Activated CD4-positive, alpha-beta T cell treated with anti-CD3 and anti-CD28 coated beads, Interleukin-2, amount 10 ng/mL, durations not matched to agents 7 days and 5 days (primary cell): ENCODE results near the gene NPR2. TPM values are rescaled to one million over a fixed set of nuclear protein-coding genes. Genes with fewer than 3 reads are reported as not detected.

Source experiments
- CTCF ChIA-PET: fragments of 350-600 bp; sonication (Branson Sonifier 250); formaldehyde crosslinking; loops from one replicate; lab custom pipeline; 2021; ENCODE audit warnings: antibody characterized with exemption; lab: Charles Lee
- POLR2A ChIA-PET: fragments of 350-600 bp; sonication (Branson Sonifier 250); formaldehyde crosslinking; loops from one replicate; lab custom pipeline; 2021; ENCODE audit warnings: antibody characterized with exemption; lab: Charles Lee
- DNase-seq: peaks from one replicate; pipeline ENCODE4 v3.0.0-alpha.2; 2020
- H3K27ac Mint-ChIP-seq: one replicate; pipeline ENCODE4 v1.8.0; 2021; ENCODE audit warnings: mild to moderate bottlenecking, moderate library complexity, mixed read lengths
- H3K27me3 Mint-ChIP-seq: one replicate; pipeline ENCODE4 v1.8.0; 2021; ENCODE audit warnings: mixed read lengths
- H3K36me3 Mint-ChIP-seq: one replicate; pipeline ENCODE4 v1.8.0; 2021; ENCODE audit warnings: low read depth, mixed read lengths
- H3K4me1 Mint-ChIP-seq: one replicate; pipeline ENCODE4 v1.8.0; 2021; ENCODE audit warnings: mixed read lengths
- H3K4me3 Mint-ChIP-seq: one replicate; pipeline ENCODE4 v1.8.0; 2021; ENCODE audit warnings: mild to moderate bottlenecking, moderate library complexity, mixed read lengths
- H3K9me3 Mint-ChIP-seq: one replicate; pipeline ENCODE4 v1.8.0; 2021; ENCODE audit warnings: mixed read lengths
- total RNA-seq, 2 experiments: library from RNA; stranded (reverse); gene quantifications; one replicate each; pipeline ENCODE4 v1.2.3, GENCODE V29; 2021

Gene NPR2
- total RNA-seq, 2 experiments from 2014 or later, result 8.7 to 11.7 TPM

DNA sequence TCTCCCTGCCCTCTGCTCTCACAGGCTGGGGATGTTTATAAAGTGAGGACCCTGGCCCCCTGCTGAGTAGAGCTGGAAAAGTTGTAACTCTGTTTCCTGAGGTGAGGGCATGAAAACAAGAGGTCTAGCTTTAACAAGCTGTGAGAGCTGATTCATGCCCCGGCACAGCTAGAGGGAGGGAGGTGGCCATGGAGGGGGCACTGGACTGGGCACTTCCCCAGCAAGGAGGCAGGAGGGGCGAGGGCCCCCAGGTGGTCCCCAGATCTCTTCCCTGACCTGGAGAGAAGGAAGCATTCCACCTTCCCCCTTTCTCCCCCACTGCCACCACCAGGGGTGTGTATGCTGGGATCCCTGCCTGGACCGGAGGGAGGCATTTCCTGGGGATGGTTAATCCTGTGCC lies 37.1 kb upstream of the NPR2 start, which contains the start of gene MSMP:
Gene MSMP, minus strand, starts transcription at position 13 of the 400 bp plus-strand sequence. CDS start 147 bp downstream, outside the sequence.
- Mint-ChIP-seq H3K27ac (peak within 1 kb of the TSS; percentile 52), H3K4me3 (no peak within 1 kb of the TSS), H3K36me3 (peaks cover 22% of the 10 kb centered on the region), H3K4me1 (peaks cover 52% of the 10 kb centered on the region), H3K9me3 (no peaks in the 10 kb centered on the region), H3K27me3 (no peaks in the 10 kb centered on the region)
- ChIA-PET POLR2A (no interaction called here), CTCF (interaction anchor here (1.6 to 4.2 kb wide), 4 partner anchors 11 to 26 kb away, joined by 3 to 38 read pairs (median 11); partner anchors contain the start of genes CREB3 and TLN1)
- no peak for DNase-seq

DNA sequence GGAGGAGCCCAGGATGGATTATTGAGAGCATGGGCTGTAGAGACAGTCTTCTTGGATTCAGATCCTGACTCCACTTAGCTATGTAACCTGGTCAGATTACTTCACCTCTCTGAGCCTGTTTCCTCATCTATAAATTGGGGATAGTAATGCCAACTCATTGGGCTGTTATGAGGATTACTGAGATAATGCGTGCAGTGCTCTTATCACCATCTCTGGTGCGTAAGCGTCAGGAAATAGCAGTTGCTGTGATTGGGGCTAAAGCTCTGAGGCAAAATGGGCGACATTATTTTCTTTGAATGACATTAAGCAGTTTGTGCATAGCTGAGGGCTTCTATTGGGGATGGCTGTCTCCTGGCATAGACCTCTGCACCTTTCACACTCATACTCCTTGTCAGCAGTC lies 36.3 kb upstream of the NPR2 start:
- Mint-ChIP-seq H3K9me3 (no peaks in the 10 kb centered on the region), H3K36me3 (peaks cover 22% of the 10 kb centered on the region), H3K27ac (no peak overlapping the region), H3K4me3 (no peak overlapping the region), H3K27me3 (no peaks in the 10 kb centered on the region), H3K4me1 (peaks cover 53% of the 10 kb centered on the region)
- POLR2A ChIA-PET, result no interaction called here
- DNase-seq, result no peak
- CTCF ChIA-PET, result interaction anchor here (2.6 to 4.2 kb wide), 3 partner anchors 12 to 27 kb away, joined by 8 to 38 read pairs (median 14); partner anchors contain the start of genes CREB3 and TLN1

DNA sequence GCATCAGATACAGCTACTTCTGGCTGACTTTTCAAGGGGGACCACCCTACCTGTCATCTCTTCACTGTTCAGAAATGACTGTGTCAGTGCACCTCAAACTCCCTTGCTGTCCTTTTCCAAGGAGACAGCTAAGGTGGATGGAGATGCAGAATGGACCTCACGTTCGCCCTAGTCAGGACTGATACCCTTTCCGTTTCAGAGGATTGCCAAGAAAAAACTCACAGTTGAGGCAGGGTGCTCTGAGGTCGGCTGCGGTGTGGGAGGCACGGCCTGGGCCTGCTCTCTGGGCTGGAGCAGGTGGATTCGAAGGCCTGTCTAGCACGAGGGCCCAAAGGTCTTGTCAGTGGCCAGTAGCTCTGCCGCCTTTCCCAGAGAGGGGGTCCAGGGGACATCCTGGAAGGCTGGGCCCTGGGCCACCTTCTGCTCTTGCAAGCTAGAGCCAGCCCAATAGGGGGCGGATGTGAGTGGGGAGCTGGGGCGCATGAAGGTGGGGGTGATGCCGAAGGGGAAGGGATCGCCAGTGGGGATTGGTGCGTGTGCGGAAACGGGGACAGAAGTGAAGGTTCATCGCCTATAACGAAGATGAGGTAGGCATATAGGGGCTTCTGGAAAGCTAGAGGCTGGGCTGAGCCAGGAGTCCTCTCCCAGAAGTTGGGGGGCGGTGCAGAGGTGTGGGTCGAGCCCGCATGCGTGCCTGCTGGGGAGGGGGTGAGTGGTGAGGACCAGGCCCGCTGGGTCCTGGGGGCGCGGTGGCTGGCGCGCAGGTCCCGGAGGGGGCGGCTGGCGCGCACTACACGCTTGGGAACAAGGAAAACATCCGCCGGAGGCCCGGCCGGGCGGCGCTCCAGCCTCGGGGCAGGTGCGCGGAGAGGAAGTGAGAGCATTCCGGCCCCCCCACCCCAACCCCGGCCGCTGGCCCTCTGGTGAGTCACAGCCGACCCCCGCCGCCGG lies 34.8 kb upstream of the NPR2 start:
- Mint-ChIP-seq H3K4me3 (peak overlapping the region; percentile 91), H3K27me3 (no peaks in the 10 kb centered on the region), H3K4me1 (peaks cover 45% of the 10 kb centered on the region), H3K9me3 (no peaks in the 10 kb centered on the region), H3K36me3 (peaks cover 23% of the 10 kb centered on the region), H3K27ac (peak overlapping the region; percentile 94)
- peak; percentile 83 for DNase-seq
- ChIA-PET CTCF (interaction anchor here (0.5 to 4.2 kb wide), 23 partner anchors 9 to 153 kb away, joined by 3 to 38 read pairs (median 4); partner anchors contain the start of genes CREB3, HINT2, SPAG8 and TLN1), POLR2A (no interaction called here)

DNA sequence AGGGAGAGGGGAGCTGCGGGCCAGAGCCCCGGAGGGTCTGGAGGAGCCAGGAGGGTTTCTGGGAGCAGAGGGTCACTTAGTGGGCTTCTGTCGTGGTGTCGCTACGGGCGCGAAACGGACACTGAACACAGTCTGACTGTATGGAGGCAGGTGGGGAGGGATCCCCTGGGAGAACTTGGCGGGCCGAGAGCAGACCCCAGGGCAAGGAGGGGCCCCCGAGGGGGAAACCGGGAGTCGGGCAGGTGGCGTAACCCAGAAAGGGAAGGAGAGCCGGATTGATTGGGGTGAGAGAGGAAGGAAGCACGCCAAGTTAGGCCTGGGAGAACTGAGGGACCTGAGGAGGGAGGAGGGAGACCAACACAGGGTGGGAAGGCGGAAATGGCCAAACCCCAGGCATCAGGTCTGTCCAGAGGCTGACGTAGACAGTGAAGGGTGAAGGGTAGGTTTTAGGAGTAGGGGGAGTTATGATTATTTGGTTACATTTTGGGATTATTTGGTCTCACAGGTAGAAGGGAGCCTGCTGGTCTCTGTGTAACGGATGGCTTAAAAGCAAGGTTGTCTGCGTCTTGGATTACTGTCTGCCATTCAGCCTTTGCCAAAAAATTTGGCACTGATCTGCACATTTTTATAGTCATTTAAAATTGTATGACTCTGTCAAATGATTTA lies 34.0 kb upstream of the NPR2 start:
- H3K27me3 Mint-ChIP-seq, result no peaks in the 10 kb centered on the region
- H3K4me1 Mint-ChIP-seq, result peaks cover 43% of the 10 kb centered on the region
- peak; percentile 16 for DNase-seq
- ChIA-PET POLR2A (no interaction called here), CTCF (interaction anchor here (0.6 to 4.2 kb wide), 17 partner anchors 10 to 154 kb away, joined by 3 to 38 read pairs (median 4); partner anchors contain the start of genes CREB3, HINT2, SPAG8 and TLN1)
- H3K9me3 Mint-ChIP-seq, result no peaks in the 10 kb centered on the region
- H3K27ac Mint-ChIP-seq, result peak overlapping the region; percentile 94
- peak overlapping the region; percentile 91 for H3K4me3 Mint-ChIP-seq
- peaks cover 22% of the 10 kb centered on the region for H3K36me3 Mint-ChIP-seq

DNA sequence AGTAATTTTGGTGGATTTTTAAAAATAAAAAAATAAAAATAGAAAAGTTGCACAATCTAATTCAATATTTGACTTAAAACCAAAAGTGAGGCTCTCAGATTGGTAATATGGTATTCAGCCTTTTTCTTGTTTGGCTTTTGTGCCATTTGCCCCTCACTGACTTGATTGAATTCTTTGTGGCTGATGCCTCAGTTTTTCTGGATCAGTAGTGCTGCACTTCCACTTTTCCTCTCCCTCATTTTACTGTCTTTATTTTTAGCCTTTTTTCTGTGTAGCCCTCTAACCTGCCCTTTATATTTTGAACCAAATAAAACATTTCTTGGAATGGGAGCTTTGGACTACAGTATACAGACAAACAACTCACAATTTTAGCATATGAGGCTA lies 33.5 kb upstream of the NPR2 start:
- Mint-ChIP-seq H3K4me3 (peak overlapping the region; percentile 91), H3K4me1 (peaks cover 43% of the 10 kb centered on the region), H3K36me3 (peaks cover 18% of the 10 kb centered on the region), H3K27ac (peak overlapping the region; percentile 50), H3K9me3 (no peaks in the 10 kb centered on the region), H3K27me3 (no peaks in the 10 kb centered on the region)
- CTCF ChIA-PET, result interaction anchor here (1.8 kb wide), 1 partner anchor 12 kb away, joined by 4 read pairs; no protein-coding TSS in a partner anchor
- no peak for DNase-seq
- POLR2A ChIA-PET, result no interaction called here

DNA sequence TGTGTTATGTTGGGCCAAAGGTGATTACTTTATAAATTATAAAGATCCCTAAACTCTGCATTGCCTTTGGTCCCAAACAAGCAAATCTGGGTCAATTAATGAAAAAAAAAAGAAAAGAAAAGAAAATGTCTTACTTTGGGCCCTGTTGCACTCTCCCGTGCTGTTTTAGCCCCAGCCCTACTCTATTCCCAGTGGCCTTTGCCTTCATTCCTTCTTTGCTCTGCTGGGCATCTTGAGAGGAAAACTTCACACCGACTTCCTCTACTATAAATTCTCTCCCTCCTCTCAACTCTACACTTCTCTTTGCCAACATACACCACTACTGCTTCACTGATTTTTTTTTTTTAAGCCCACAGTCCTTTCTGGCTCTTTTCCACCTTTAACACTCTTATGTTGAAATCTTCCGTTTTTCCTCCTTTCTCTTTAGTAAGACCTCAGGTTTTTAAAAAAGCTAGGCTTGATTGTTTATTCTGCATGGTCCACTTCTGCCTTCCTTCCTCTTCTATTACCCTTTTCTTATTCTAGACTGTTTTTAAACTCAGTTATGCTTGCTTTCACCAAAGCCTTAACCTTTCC lies 32.8 kb upstream of the NPR2 start:
- peak overlapping the region; percentile 50 for H3K27ac Mint-ChIP-seq
- no peaks in the 10 kb centered on the region for H3K9me3 Mint-ChIP-seq
- no peaks in the 10 kb centered on the region for H3K27me3 Mint-ChIP-seq
- ChIA-PET CTCF (interaction anchor here (1.8 kb wide), 1 partner anchor 11 kb away, joined by 4 read pairs; no protein-coding TSS in a partner anchor), POLR2A (no interaction called here)
- H3K4me3 Mint-ChIP-seq, result peak overlapping the region; percentile 58
- H3K36me3 Mint-ChIP-seq, result peaks cover 14% of the 10 kb centered on the region
- no peak for DNase-seq
- H3K4me1 Mint-ChIP-seq, result peaks cover 43% of the 10 kb centered on the region

DNA sequence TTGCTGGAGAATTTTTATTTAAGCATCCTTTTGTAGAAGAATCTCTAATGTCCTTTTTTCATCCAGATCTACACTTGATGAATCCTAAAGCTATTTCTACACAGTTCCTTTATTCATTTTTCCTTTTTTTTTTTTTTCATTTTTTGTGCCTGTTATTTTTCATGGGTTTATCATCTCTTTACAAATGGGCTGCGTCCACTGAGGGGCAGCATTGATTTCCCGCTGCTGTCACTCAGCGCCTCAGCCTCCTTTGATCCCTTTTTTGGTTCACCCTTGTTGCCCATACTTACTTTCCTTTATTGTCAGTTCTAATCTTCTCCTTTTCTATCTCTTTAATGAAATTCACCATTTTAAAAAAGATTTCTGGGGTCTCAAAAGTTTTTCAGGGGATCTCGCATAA lies 31.6 kb upstream of the NPR2 start:
- POLR2A ChIA-PET, result no interaction called here
- Mint-ChIP-seq H3K4me1 (peaks cover 43% of the 10 kb centered on the region), H3K9me3 (no peaks in the 10 kb centered on the region), H3K36me3 (peaks cover 10% of the 10 kb centered on the region), H3K27me3 (no peaks in the 10 kb centered on the region), H3K4me3 (no peak overlapping the region), H3K27ac (no peak overlapping the region)
- DNase-seq, result no peak
- CTCF ChIA-PET, result interaction anchor here (1.0 to 2.5 kb wide), 4 partner anchors 14 to 53 kb away, joined by 3 to 7 read pairs (median 3); partner anchors contain the start of gene SPAG8

DNA sequence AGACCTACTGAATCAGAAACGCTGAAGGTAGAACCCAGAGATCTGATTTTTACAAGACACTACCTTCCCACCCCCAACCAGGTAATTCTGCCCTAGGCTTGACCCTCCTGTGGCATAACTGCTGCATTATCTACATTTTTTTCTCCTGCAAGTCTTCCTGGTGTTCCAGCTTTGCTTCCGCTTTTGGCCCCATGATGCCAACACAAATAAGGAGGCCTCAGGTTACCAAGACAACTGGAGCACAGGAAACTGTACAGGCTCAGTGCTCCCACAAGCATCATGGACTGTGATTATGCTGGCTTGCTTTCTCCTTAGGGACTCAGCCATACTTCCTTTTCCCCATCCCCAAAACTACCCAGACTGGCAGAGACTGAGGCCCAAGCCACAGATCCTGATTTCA lies 30.7 kb upstream of the NPR2 start:
- ChIA-PET POLR2A (no interaction called here), CTCF (interaction anchor here (1.2 to 2.5 kb wide), 3 partner anchors 13 to 52 kb away, joined by 3 to 7 read pairs (median 3); partner anchors contain the start of gene SPAG8)
- Mint-ChIP-seq H3K27me3 (no peaks in the 10 kb centered on the region), H3K4me1 (peaks cover 40% of the 10 kb centered on the region), H3K4me3 (no peak overlapping the region), H3K36me3 (peaks cover 10% of the 10 kb centered on the region), H3K27ac (no peak overlapping the region), H3K9me3 (no peaks in the 10 kb centered on the region)
- DNase-seq, result no peak

DNA sequence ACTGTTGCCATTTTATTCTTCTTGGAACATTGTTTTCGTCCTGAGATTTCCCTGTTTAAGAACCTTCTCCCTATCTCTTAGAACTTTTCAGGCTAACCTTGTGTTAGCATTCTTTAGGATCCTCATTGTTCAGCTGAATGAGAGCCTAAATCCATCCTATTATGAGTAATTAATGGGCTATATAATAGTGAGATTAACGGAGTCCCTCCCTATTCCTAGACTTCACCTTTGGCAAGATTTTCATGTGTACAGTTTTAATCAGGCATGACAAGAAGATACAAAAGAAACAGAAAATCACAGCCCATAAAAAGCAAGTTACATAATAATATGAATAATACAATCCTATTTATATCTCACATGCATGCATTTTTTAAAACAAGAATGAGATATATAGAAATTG lies 28.2 kb upstream of the NPR2 start:
- no peaks in the 10 kb centered on the region for H3K27me3 Mint-ChIP-seq
- no peak overlapping the region for H3K27ac Mint-ChIP-seq
- no peak for DNase-seq
- H3K9me3 Mint-ChIP-seq, result no peaks in the 10 kb centered on the region
- ChIA-PET POLR2A (no interaction called here), CTCF (interaction anchor here (0.5 to 0.6 kb wide), 2 partner anchors 18 to 1030 kb away, joined by 3 read pairs; no protein-coding TSS in a partner anchor)
- peaks cover 10% of the 10 kb centered on the region for H3K36me3 Mint-ChIP-seq
- no peak overlapping the region for H3K4me3 Mint-ChIP-seq
- peaks cover 25% of the 10 kb centered on the region for H3K4me1 Mint-ChIP-seq

DNA sequence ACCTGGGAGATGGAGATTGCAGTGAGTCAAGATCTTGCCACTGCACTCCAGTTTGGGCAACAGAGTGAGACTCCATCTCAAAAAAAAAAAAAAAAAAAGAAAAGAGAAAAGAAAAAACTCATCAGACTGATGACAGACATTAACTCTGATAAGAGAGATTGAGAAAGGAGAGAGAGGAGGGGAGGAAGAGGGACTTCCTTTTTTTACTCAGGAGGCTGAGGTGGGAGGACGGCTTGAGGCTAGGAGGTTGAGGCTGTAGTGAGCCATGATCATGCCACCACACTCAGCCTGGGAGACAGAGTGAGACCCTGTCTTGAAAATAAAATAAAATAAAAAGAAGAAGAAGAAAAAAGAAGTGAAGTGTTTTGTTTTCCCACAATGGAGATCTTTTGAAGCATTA lies 27.6 kb upstream of the NPR2 start:
- peaks cover 10% of the 10 kb centered on the region for H3K36me3 Mint-ChIP-seq
- no peak for DNase-seq
- no peaks in the 10 kb centered on the region for H3K27me3 Mint-ChIP-seq
- no peak overlapping the region for H3K27ac Mint-ChIP-seq
- H3K4me3 Mint-ChIP-seq, result no peak overlapping the region
- peaks cover 18% of the 10 kb centered on the region for H3K4me1 Mint-ChIP-seq
- ChIA-PET POLR2A (no interaction called here), CTCF (no interaction called here)
- no peaks in the 10 kb centered on the region for H3K9me3 Mint-ChIP-seq

DNA sequence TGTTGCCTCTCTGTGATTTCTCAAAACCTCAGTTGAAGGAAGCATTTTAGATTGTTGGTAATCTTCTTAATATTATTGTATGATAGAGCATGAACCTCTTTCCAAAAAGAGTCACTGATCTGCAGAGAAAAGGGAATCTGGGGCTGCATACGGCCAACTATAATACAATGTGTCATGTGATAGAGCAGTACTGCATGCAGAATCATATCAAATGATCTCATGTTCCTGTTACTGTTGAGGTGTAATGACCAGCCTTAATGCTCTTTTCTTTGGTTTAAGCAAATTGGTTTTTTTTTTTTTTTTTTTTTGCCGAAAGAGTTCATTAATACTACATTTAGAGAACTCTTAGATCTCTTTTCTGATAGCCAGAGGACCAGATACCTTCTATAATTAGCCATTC lies 24.4 kb upstream of the NPR2 start:
- H3K4me1 Mint-ChIP-seq, result peaks cover 3% of the 10 kb centered on the region
- H3K4me3 Mint-ChIP-seq, result no peak overlapping the region
- H3K9me3 Mint-ChIP-seq, result no peaks in the 10 kb centered on the region
- CTCF ChIA-PET, result interaction anchor here (1.2 kb wide), 1 partner anchor 10 kb away, joined by 3 read pairs; no protein-coding TSS in a partner anchor
- H3K27ac Mint-ChIP-seq, result no peak overlapping the region
- no peak for DNase-seq
- POLR2A ChIA-PET, result no interaction called here
- H3K36me3 Mint-ChIP-seq, result peaks cover under 1% of the 10 kb centered on the region
- H3K27me3 Mint-ChIP-seq, result no peaks in the 10 kb centered on the region

DNA sequence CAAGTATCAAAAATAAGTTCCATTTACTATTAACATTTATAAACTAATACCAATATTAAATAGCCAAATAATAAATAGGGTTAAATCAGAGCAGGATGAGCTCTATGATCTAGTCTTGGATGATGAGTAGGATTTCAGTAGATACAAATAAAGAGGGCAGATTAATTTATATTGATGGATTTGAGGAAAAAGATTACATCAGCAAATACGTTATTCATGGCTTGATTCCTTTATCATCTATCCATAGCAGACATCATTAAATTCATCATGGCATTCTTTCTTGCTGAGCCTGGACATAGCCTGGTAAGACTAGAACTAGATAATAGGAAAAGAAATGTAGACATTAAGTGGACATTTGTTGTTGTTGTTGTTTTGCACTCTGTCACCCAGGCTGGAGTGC lies 23.9 kb upstream of the NPR2 start:
- peaks cover 3% of the 10 kb centered on the region for H3K4me1 Mint-ChIP-seq
- no peak for DNase-seq
- ChIA-PET POLR2A (no interaction called here), CTCF (interaction anchor here (0.6 to 1.2 kb wide), 4 partner anchors 11 to 668 kb away, joined by 3 to 6 read pairs (median 4); no protein-coding TSS in a partner anchor)
- H3K9me3 Mint-ChIP-seq, result no peaks in the 10 kb centered on the region
- H3K36me3 Mint-ChIP-seq, result no peaks in the 10 kb centered on the region
- no peaks in the 10 kb centered on the region for H3K27me3 Mint-ChIP-seq
- H3K4me3 Mint-ChIP-seq, result no peak overlapping the region
- no peak overlapping the region for H3K27ac Mint-ChIP-seq
